Spleen (tissue), 13 donors: ENCODE measurements around the gene TCL1B. TPM values are rescaled to one million over a fixed set of nuclear protein-coding genes. Genes with fewer than 3 reads are reported as not detected.

Source experiments
- DNase-seq: peaks from one replicate; pipeline ENCODE4 v3.0.0-alpha.2; 2020
- H3K27ac ChIP-seq, 8 donors: fragments of 200-600 bp; sonication (generic) in 7 of 8; 1 replicate in 4 of 8; 2 replicates in 4 of 8; pipeline versions ENCODE4 v1.5.0 to v1.8.0; 2016 to 2021; ENCODE audit warnings: inconsistent platforms in 4 of 8, mild to moderate bottlenecking in 4 of 8, moderate library complexity in 1 of 8
- H3K27me3 ChIP-seq, 7 donors: fragments of 200-600 bp; sonication (generic) in 6 of 7; replicated peaks in 1 of 7; 1 replicate in 4 of 7; 2 replicates in 3 of 7; pipeline versions ENCODE4 v1.5.0 to v1.8.0; 2016 to 2021; ENCODE audit warnings: inconsistent platforms in 3 of 7, mild to moderate bottlenecking in 1 of 7
- H3K36me3 ChIP-seq, 6 donors: fragments of 200-600 bp; sonication (generic) in 5 of 6; 1 replicate in 4 of 6; 2 replicates in 2 of 6; pipeline versions ENCODE4 v1.5.0 to v1.8.0; 2016 to 2021; ENCODE audit warnings: inconsistent platforms in 2 of 6
- H3K4me1 ChIP-seq, 6 donors: fragments of 200-600 bp; sonication (generic) in 5 of 6; 1 replicate in 3 of 6; 2 replicates in 3 of 6; pipeline versions ENCODE4 v1.5.0 to v1.8.0; 2016 to 2021; ENCODE audit warnings: inconsistent platforms in 3 of 6
- H3K4me3 ChIP-seq, 8 donors: fragments of 200-600 bp; sonication (generic) in 7 of 8; 1 replicate in 4 of 8; 2 replicates in 4 of 8; pipeline versions ENCODE4 v1.5.0 to v1.8.0; 2016 to 2021; ENCODE audit warnings: inconsistent platforms in 4 of 8, mild to moderate bottlenecking in 4 of 8, moderate library complexity in 2 of 8
- H3K9me3 ChIP-seq, 8 donors: fragments of 200-600 bp; sonication (generic) in 7 of 8; 1 replicate in 4 of 8; 2 replicates in 4 of 8; pipeline versions ENCODE4 v1.5.0 to v1.8.0; 2016 to 2021; ENCODE audit warnings: inconsistent platforms in 4 of 8
- POLR2A ChIP-seq, 3 donors: fragments of 450-650 bp; IDR thresholded peaks; one replicate each; pipeline ENCODE4 v1.5.1; 2017; ENCODE audit warnings: antibody characterized with exemption in 3 of 3, mild to moderate bottlenecking in 1 of 3
- POLR2AphosphoS5 ChIP-seq, 3 donors: sonication (generic); formaldehyde crosslinking; IDR thresholded peaks; one replicate each; pipeline ENCODE4 v1.5.1; 2017; ENCODE audit warnings: antibody characterized with exemption in 3 of 3
- WGBS, 5 donors: extraction: QIAGEN DNeasy Blood & Tissue Kit in 3 of 5; methylation state at CpG; one replicate each; pipeline versions ENCODE4 v1.1.5 to v1.1.7; 2013 to 2018; 5-methylcytosine and 5-hydroxymethylcytosine counted together
- intact Hi-C: fragments of 100-400 bp; cut with DNase I; formaldehyde crosslinking; loops from one replicate; pipeline ENCODE4 v1.15.0; 2023; ENCODE audit warnings: low total_unique reads
- long read RNA-seq, 2 donors: transcript quantifications; one replicate each; lab custom pipeline, GENCODE V29; 2026
- polyA plus RNA-seq, 3 donors: library from polyadenylated mRNA; stranded (reverse); fragments of 200-250 nt; gene quantifications; one replicate each; pipeline ENCODE4 v1.2.1, GENCODE V29; 2013
- total RNA-seq, 7 donors: library from RNA; depleted of rRNA in 3 of 7; stranded (reverse); fragments of >200 nt in 3 of 7; fragmentation: NEBNext Ultra II Directional in 4 of 7; extraction: Animal tissue kit (Norgen Biotek cat#: 25700) in 4 of 7; gene quantifications; one replicate each; pipeline versions ENCODE4 v1.1.0 to v1.2.1, GENCODE V29; 2016 to 2021
- TF ChIP-seq, protein P1 (sequence below), 11 experiments: fragments of 200-600 bp in 7 of 11; fragments of 450-650 bp in 4 of 11; sonication (generic) in 4 of 11; IDR thresholded peaks in 8 of 11; conservative IDR thresholded peaks in 3 of 11; 1 replicate in 7 of 11; 2 replicates in 4 of 11; pipeline versions ENCODE4 v1.4.0 to v1.8.0; 2016 to 2021; ENCODE audit warnings: antibody characterized with exemption in 11 of 11, inconsistent platforms in 4 of 11, mild to moderate bottlenecking in 1 of 11
- donor health status: healthy with polysubstance abuse.
- donor health status: DM: no; HTN: no; CAD: no; lungs with moderate emphysema.
- donor health status: DM: no; HTN: no; CAD: no.
- donor health status: Bipolar disorder and iron deficiency.
- donor health status: healthy.
- donor health status: DM: no; HTN: no; CAD: no.
- donor health status: DM: yes; HTN: yes; CAD: no.

TCL1B gene, protein sequence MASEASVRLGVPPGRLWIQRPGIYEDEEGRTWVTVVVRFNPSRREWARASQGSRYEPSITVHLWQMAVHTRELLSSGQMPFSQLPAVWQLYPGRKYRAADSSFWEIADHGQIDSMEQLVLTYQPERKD
- total RNA-seq (1 to 10 TPM in 3 of 7 donors, under 1 TPM in 3, not detected in 1; 0.55 to 2.0 (median 1.1) TPM), polyA plus RNA-seq (1 to 10 TPM in 1 of 3 donors, under 1 TPM in 2; 0.22 to 3.8 (median 0.93) TPM)
- long read RNA-seq, donor 1, partial matches to known transcripts, result 0 of 2 reads
- long read RNA-seq, donor 1, other reads (novel, unspliced or antisense), result 0 of 2 reads
- long read RNA-seq, donor 2, result 0 reads

DNA sequence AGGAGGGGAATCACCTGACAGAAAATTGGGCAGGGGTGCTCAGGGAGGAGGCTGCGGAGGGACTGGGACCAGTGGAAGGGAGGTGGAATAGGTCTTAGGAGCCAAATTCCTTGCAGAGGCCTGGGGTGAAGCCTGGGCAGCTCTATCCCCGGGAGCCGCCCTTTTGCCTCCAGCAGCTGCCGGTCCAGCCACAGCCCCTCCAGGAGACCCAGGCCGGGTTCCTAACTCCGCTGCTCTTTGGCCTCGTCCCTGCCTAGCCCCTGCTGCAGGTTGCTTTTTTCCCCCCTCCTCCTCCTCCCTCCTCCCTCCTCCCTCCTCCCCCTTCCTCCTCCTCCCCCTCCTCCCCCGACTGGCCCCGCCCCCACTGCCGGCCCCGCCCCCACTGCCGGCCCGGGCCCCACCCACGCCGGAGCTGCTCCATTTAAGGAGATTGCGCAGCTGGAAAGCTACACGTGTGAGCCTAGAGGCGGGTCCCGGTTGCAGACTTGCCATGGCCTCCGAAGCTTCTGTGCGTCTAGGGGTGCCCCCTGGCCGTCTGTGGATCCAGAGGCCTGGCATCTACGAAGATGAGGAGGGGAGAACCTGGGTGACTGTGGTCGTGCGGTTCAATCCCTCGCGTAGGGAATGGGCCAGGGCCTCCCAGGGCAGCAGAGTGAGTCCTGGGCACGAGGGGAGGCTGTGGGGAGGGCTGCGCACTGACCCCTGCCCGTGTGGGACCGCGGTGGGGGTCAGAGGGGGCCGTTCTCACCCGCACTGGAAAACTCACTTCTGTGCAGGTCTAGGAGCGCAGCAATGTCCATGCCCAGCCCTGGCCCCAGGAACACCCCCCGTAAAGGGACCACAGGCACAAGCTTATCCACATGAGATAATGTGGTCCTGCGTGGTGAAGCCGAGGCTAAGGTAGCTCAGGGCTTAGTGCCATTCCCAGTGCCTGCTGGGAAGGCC, at the start of gene TCL1B:
TSS of gene TCL1B (plus strand) at position 449 of the 945 bp plus-strand sequence. CDS start at position 491, 42 bp downstream.
- H3K27me3 ChIP-seq, result peaks cover 0 to 40% (median 0%) of the 10 kb centered on the region in 7 donors
- no peaks in the 10 kb centered on the region for H3K9me3 ChIP-seq
- DNase-seq, result no peak
- no peak within 1 kb of the TSS for H3K27ac ChIP-seq
- no peak within 1 kb of the TSS for H3K4me3 ChIP-seq
- intact Hi-C loops, result no loop called here
- TF ChIP-seq POLR2AphosphoS5 (IDR thresholded peaks at IDR 0.05), result no peak
- TF ChIP-seq, protein P1, sequence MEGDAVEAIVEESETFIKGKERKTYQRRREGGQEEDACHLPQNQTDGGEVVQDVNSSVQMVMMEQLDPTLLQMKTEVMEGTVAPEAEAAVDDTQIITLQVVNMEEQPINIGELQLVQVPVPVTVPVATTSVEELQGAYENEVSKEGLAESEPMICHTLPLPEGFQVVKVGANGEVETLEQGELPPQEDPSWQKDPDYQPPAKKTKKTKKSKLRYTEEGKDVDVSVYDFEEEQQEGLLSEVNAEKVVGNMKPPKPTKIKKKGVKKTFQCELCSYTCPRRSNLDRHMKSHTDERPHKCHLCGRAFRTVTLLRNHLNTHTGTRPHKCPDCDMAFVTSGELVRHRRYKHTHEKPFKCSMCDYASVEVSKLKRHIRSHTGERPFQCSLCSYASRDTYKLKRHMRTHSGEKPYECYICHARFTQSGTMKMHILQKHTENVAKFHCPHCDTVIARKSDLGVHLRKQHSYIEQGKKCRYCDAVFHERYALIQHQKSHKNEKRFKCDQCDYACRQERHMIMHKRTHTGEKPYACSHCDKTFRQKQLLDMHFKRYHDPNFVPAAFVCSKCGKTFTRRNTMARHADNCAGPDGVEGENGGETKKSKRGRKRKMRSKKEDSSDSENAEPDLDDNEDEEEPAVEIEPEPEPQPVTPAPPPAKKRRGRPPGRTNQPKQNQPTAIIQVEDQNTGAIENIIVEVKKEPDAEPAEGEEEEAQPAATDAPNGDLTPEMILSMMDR (IDR thresholded peaks at IDR 0.05 in 8 of 11, conservative IDR thresholded peaks at IDR 0.05 in 3 of 11), result no peak
- TF ChIP-seq POLR2A (IDR thresholded peaks at IDR 0.05), result no peak
- no peaks in the 10 kb centered on the region for H3K4me1 ChIP-seq
- WGBS, 5 donors, result 80 to 91% (median 88%) methylated on average over 24 to 36 of the region's 38 CpGs
- H3K36me3 ChIP-seq, result no peaks in the 10 kb centered on the region

DNA sequence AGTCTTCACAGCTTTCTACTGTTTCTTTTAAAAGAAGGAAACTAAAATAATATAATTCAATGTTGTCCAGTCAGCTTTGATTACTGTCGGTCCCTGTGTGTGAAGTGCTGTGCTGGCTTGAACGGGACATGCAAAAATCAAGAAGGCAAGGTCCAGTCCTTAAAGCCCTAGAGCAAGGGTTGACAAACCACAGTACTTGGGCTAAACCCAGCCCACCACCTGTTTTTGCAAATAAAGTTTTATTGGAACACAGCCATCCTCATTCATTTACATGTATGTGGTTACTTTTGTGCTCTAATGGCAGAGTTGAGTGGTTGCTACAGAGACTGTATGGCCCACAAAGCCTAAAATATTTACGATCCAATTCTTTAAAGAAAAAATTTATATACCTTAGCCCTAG, 41.2 kb upstream of the TCL1B start:
- H3K9me3 ChIP-seq, result no peaks in the 10 kb centered on the region
- no peak overlapping the region for H3K4me3 ChIP-seq
- no peaks in the 10 kb centered on the region for H3K27me3 ChIP-seq
- no peaks in the 10 kb centered on the region for H3K4me1 ChIP-seq
- H3K27ac ChIP-seq, result no peak overlapping the region
- DNase-seq, result no peak
- H3K36me3 ChIP-seq, result no peaks in the 10 kb centered on the region
- no peak for TF ChIP-seq POLR2A (IDR thresholded peaks at IDR 0.05)
- TF ChIP-seq, protein P1 (IDR thresholded peaks at IDR 0.05 in 8 of 11, conservative IDR thresholded peaks at IDR 0.05 in 3 of 11), result no peak
- TF ChIP-seq POLR2AphosphoS5 (IDR thresholded peaks at IDR 0.05), result no peak
- intact Hi-C loops, result no loop called here
- 82 to 92% (median 84%) methylated on average over 3 of the region's 3 CpGs for WGBS, 5 donors

DNA sequence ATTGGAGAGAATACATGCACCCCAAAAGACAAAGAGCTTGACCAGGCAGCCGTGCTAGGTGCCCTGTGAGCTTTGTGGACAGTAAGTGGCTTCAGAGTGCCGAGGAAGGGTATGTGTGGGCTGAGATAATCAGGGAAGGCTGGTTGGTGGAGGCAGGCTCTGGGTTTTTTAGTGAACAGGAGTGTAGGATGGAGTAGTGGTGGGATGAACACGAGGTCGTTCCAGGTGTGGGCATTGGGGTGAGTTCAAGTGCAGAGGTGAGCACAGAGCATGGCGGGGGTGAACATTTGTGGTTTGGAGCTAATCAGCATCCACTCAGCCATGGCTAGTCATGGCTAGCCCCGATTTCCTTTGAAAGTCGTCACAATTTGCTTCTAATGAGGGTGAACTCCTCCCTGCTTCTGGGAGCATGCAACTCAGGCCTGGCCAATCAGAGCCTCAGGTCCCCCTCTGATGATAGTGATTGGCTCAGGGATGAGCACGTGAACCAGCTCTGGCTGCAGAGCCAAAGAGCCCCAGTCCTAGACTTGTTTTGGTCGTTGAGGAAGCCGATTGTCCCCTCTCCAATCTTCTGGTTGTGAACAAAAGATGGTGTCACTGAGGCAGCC, 40.7 kb upstream of the TCL1B start:
- 66 to 76% (median 75%) methylated on average over 9 to 10 of the region's 10 CpGs for WGBS, 5 donors
- H3K27ac ChIP-seq, result no peak overlapping the region
- TF ChIP-seq POLR2AphosphoS5 (IDR thresholded peaks at IDR 0.05) (no peak), POLR2A (IDR thresholded peaks at IDR 0.05) (no peak)
- TF ChIP-seq, protein P1 (IDR thresholded peaks at IDR 0.05 in 8 of 11, conservative IDR thresholded peaks at IDR 0.05 in 3 of 11), result no peak
- no peaks in the 10 kb centered on the region for H3K4me1 ChIP-seq
- no peaks in the 10 kb centered on the region for H3K9me3 ChIP-seq
- H3K4me3 ChIP-seq, result no peak overlapping the region
- no peaks in the 10 kb centered on the region for H3K36me3 ChIP-seq
- DNase-seq, result peak; percentile 55
- intact Hi-C loops, result no loop called here
- H3K27me3 ChIP-seq, result no peaks in the 10 kb centered on the region
